ENCODE results near the gene AJM1. TPM values are rescaled to one million over a fixed set of nuclear protein-coding genes. Genes with fewer than 3 reads are reported as not detected.

Gene AJM1
- total and polyA plus RNA-seq, 7 donors = 1.3 to 4.9 (median 2.0) TPM

DNA sequence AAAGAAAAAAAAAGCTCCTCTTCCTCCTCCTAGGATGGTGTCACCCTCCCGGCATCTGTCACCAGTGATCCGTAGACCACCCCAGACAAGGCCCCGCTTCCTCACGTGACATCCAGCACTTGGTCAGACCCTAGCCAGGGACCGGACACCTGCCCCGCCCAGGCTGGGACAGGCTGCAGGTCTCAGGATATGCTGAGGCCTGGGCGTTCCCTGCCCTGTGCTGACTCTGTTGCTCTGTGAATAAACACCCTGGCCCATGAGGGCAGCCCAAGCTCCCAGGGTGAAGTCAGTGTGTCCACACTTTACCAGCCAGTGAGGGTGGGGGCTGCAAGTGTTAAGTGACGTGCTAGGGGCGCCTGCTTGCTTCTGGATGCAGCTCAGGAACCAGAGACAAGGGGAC is 18.3 kb downstream of the AJM1 start:
- H3K9me3 ChIP-seq = no peaks in the 10 kb centered on the region
- no peaks in the 10 kb centered on the region for H3K27me3 ChIP-seq (ENCODE audit: insufficient read depth in 3 of 3, low read length in 2 of 3)
- no peak overlapping the region for H3K27ac ChIP-seq
- no peak overlapping the region for H3K4me3 ChIP-seq
- peaks cover 36% of the 10 kb centered on the region for H3K4me1 ChIP-seq
- DNase-seq (no peak), ATAC-seq (no peak)
- TF ChIP-seq CTCF (IDR thresholded peaks at IDR 0.05) = no peak
- WGBS, 3 donors = 83 to 87% (median 84%) methylated on average over 9 of the region's 9 CpGs
- H3K36me3 ChIP-seq (ENCODE audit: insufficient read depth in 1 of 2, low read depth in 1 of 2) = peaks cover 5 to 47% of the 10 kb centered on the region in 2 donors
- intact Hi-C loops (cut with DNase I) = no loop called here

- intact Hi-C loops (cut with DNase I) = no loop called here
- peaks cover 5 to 47% of the 10 kb centered on the region in 2 donors for H3K36me3 ChIP-seq (ENCODE audit: insufficient read depth in 1 of 2, low read depth in 1 of 2)
- WGBS, 3 donors = 91 to 92% (median 92%) methylated on average over 21 to 22 of the region's 22 CpGs
- peaks cover 36% of the 10 kb centered on the region for H3K4me1 ChIP-seq
- no peak for TF ChIP-seq CTCF (IDR thresholded peaks at IDR 0.05)
- H3K27me3 ChIP-seq (ENCODE audit: insufficient read depth in 3 of 3, low read length in 2 of 3) = no peaks in the 10 kb centered on the region
- no peak overlapping the region for H3K27ac ChIP-seq
- DNase-seq = no peak
- no peak for ATAC-seq
- H3K4me3 ChIP-seq = no peak overlapping the region
- H3K9me3 ChIP-seq = no peaks in the 10 kb centered on the region
Measured at GRCh38 chr9:136860933-136861873, 18.9 kb downstream of the AJM1 start.

DNA sequence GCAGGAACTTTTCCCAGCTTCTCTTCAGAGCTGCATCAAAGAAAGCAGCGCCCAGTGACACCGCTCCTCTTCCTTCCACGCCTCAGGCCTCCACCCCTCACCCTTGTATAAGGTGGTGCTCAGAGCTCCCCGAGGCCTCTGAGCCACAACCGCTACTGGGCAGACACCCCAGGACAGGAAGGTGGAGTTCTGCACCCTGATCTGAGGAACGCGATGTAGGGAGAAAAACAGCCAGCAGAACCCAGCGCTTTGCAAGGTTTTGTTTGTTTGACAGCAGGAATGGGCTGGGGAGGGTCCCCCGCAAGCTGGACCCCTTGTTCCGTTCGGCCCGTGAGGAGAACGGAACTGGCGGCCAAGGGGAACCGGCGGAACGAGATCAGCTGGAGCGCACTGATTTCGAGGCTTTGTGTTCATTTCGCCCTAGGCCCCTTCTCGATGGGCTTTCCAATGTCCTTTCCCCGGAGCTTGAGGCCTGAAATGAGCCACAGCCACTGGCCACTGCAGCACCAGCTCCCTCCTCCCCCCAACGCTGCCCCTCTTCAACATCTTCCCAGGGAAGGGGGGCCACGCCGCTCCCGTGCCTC is 19.7 kb downstream of the AJM1 start:
- peaks cover 5 to 47% of the 10 kb centered on the region in 2 donors for H3K36me3 ChIP-seq (ENCODE audit: insufficient read depth in 1 of 2, low read depth in 1 of 2)
- H3K27me3 ChIP-seq (ENCODE audit: insufficient read depth in 3 of 3, low read length in 2 of 3) = no peaks in the 10 kb centered on the region
- H3K4me1 ChIP-seq = peaks cover 36% of the 10 kb centered on the region
- TF ChIP-seq CTCF (IDR thresholded peaks at IDR 0.05) = no peak
- no peak overlapping the region for H3K27ac ChIP-seq
- DNase-seq = no peak
- 86 to 87% (median 87%) methylated on average over 25 to 26 of the region's 26 CpGs for WGBS, 3 donors
- H3K4me3 ChIP-seq = no peak overlapping the region
- ATAC-seq = no peak
- no peaks in the 10 kb centered on the region for H3K9me3 ChIP-seq
- intact Hi-C loops (cut with DNase I) = no loop called here

DNA sequence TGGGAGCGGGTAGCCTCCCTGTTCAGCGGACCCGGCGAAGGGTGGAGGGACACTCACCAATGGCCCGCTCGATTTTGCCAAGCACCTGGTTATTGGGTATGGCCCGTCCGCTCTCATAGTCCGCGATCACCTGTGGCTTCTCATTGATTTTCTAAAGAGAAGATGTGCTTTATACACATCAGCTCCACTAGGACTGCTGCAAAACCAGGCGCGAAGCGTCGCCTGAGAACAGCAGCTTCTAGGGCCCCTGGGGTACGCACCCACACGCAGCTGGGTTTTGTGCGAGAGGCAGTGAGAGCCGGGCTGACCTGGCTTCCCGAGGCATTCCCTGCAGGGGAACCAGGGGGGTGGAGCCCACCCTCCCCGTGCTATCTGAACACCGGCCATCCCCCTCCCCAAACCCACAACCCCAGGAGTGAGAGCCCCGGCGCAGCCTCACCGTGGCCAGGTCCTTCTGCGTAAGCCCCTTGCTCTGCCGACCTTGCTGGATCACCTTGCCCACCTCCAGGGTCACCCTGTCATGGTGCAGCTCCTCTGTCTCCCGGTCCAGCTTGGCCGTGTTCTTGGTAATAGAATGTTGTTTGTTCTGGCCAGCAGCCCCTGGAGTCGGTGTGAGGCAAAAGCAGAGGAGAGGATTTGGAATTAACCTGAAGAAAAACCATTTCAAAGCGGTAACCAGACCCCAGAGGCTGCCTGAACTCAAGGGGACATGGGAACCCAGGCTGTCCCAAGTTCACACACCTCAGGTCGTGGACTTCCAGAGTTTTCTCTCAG is 20.8 kb downstream of the AJM1 start:
- no peaks in the 10 kb centered on the region for H3K27me3 ChIP-seq (ENCODE audit: insufficient read depth in 3 of 3, low read length in 2 of 3)
- DNase-seq (peak in 1 of 2 donors; percentile 12), ATAC-seq (no peak)
- H3K4me3 ChIP-seq = no peak overlapping the region
- no peaks in the 10 kb centered on the region for H3K9me3 ChIP-seq
- 87 to 88% (median 87%) methylated on average over 30 to 31 of the region's 31 CpGs for WGBS, 3 donors
- H3K27ac ChIP-seq = no peak overlapping the region
- peaks cover 35% of the 10 kb centered on the region for H3K4me1 ChIP-seq
- intact Hi-C loops (cut with DNase I) = no loop called here
- H3K36me3 ChIP-seq (ENCODE audit: insufficient read depth in 1 of 2, low read depth in 1 of 2) = peaks cover 5 to 47% of the 10 kb centered on the region in 2 donors
- TF ChIP-seq CTCF (IDR thresholded peaks at IDR 0.05) = no peak
